ENCODE measurements around the gene HYI.
"Not testable (repeated sequence)": the region's sequence is repeated elsewhere in the genome, so short reads cannot be mapped to it uniquely, and the experiment has no call there.

Gene HYI

DNA sequence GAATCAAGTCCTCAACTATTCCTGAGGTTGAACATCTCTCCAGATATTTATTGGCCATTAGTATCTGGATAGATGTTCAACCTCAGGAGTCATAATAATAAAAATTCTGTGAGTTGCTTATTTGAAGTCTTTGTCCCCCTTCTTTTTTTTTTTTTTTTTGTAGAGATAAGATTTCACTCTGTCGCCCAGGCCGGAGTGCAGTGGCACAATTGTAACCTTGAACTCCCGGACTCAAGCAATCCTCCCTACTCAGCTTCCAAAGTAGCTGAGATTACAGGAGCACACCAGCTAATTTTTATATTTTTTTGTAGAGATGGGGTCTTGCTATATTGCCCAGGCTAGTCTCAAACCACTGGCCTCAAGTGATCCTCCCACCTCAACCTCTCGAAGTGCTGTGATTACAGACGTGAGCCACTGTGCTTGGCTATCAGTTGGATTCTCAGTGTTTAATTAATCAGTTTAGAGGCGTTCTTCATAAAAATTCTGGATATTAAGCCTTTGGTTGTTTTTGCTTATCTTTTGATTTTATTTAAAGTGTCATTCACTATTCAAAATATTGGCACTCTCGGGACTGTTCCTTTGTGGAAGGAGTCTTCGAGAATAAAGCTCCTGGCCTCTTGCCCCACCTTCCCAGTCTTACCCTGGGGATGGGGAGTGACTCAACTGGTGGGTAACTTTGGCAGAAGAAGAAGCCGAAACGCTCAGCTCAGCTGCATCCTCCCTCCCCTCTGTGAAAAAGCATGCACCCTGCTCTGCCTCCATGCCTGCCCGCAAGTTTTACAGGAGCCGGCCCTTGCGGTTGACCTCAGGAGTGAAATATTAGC lies 11.2 kb upstream of the HYI start:
- no peak for DNase-seq (ENCODE audit: low read depth, low spot score)

DNA sequence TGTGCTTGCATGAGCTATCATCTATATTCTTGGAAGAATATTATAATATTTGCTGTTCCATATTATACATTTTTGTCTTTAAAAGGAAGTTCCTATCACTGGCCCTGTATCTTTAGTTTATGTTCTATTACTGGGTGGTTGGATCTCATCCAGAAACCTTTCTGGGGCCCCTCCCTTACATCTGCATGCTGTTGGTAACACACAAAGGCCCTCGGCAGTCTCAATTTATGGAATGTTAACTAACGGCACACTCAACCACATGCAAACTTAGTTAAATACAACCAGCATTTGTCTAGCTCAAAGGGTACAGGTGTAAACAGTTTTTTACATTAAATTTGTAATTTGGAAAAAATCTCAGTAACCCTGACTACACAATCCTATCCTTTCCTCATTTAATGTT lies 9.7 kb upstream of the HYI start:
- DNase-seq (ENCODE audit: low read depth, low spot score), result no peak

DNA sequence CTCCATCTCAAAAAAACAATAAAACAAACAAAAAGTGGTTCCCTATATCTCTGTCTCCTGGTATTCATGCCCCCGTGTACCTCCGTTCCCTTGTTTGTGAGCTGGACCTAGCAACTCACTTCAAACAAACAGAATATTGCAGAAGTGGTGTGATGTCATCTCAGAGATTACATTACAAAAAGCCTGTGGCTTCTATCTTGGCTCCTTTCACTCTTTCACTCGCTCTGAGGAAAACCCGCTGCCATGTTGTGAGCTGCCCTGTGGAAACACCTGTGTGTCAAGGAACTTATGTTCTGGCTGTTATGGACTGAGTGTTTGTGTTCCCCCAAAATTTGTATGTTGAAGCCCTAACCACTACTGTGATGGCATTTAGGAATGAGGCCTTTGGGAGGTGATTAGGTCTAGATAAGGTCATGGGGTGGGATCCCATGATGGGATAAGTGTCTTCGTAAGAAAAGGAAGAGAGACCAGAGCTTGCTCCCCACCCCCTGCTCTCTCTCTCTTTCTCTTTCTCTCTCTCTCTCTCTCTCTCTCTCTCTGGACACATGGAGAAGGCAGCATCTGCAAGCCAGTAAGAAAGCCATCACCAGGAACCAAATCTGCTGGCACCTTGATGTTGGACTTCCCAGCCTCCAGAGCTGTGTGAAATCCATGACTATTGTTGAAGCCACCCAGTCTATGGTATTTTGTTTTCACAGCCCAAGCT lies 7.4 kb upstream of the HYI start:
- DNase-seq (ENCODE audit: low read depth, low spot score), result no peak

DNA sequence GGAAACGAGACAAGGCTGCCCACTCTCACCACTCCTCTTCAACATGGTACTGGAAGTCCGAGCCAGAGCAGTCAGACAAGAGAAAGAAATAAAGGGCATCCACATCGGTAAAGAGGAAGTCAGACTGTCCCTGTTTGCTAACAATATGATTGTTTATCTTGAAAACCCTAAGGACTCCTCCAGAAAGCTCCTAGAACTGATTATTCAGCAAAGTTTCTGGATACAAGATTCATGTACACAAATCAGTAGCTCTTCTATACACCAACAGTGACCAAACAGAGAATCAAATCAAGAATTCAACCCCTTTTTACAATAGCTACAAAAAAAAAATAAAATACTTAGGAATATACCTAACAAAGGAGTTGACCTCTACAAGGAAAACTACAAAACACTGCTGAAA lies 4.6 kb upstream of the HYI start:
- DNase-seq (ENCODE audit: low read depth, low spot score), result not testable (repeated sequence)

DNA sequence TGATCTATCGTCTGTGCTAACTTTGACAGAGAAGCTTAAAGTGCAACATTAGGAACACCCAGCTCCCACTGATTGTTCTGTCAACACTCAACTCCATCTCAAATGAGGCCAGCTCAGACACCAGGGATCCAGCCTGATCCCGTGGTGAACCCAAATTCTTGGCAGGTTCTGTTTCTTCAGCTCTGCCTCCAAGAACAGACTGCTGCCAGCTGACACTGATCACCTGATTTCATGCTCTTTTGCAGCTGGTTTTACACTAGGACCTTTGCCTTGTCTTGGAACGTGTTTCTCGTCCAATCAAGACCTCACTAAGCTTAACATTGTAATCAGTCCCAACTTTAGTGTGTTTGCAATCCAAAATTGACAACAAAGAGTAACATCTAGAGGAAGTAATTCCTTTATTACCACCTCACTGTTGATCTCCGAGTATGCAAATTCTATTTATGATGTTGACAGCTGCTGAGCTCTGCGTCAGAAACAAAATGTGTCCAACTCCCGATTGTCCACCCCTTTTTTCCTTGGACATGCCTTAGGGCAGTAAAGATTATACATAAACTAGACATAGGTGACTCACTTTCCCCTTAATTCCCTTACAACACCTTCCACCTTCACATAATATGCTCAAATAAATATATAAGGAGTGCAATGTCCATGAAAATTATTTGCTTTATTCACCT lies 1.6 kb upstream of the HYI start:
- no peak for DNase-seq (ENCODE audit: low read depth, low spot score)

DNA sequence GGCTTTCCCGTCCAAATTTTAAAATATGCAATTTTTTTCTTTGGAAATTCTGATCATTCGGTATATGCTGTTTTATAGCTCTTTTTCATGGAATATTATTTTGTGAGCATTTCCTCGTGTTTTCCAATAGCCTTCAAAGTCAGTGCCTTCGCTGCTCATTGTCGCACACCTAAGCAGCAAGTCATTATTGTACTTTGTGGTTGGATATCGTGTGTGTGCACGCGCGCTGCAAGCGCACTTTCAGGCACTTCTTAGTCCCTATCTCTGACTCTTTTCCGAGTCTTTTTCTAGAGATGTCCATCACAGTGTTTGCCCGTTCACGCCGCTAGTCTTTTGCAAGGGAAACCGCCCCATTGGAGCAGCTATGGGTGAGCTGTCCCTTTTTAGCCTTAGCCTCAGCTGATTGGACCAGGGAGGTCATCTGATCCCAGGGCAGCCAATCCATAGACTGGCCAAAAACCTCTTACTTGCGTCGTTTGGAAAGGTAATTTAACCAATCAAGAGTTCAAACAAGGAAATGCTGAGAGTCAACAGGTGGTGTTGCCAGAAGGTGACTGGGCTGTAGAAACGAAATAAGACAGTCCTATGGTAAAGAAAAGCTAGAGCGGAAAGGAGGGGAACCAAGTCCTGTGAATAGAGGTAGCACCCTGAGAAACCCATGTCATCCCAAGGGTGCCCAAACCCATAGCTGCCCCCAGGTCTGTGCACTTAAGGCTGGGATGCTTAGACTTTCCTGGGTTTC lies 710 bp upstream of the HYI start:
- peak; percentile 14 for DNase-seq (ENCODE audit: low read depth, low spot score)

DNA sequence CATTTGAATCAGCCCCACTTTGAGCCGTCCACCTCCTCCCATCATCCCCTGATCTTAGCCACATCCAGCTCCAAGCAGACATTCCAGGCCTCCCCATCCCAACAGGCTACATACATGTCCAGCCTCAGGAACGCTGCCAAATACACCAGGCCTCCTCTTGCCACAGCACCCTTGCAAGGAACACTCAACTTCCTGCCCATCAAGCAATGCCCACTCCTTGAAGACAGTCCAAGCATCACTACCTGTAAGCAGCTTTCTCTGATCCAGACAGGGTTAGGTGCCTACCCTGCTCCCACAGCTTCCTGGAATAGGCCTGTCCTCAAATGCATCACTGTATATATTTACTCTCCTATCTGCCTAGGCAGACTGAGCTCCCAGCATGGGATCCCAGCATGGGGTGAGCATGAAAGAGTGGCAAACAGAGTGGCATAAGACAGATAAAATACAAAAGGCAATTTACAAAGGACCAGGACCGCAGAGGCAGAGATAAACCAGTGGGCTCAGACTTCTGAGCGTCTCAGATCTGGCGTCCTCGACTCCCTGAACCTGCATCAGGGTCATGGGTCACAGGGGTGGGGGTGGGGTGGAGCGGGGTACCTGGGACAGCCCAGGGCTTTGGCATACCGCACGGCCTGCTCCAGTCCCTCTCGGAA lies 816 bp downstream of the HYI start:
- DNase-seq (ENCODE audit: low read depth, low spot score), result no peak

DNA sequence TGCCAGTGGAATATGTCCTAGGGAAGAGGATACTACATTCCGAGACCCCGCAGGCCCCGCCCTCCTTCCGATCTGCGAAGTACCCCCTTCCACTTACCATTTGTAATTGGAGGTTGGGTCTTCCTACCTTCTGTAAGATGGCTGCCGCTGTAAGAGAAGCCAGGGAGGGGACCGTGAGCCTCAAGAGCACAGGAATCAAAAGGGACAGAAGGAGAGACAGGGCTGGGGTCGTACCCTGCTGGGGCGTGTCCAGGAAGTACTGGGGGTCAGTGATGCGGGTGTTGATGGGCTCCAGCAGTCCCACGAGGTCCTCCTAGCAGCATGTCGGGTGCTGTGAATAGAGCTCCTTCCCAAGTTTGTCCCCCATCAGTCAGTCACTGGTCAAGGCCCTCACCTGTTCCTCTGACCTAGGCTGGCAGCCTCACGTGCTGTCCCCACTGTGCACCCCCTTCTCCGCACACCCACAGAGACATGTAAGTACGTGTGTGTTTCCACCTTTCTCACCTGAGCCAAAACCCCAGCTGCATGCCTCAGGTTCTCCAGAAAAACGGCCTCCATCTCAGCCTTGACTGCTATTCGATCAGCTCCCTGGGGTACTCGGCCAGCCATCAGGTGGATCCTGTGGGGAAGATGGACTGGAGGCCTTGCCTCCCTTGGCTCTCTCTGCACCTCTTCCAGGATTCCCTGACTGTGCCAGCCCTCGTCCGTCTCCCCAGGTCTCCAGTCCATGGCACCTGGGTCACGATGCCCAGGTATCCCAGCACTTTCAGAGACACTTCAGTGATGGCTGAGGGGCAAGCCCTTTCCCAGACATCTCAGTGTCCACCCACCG lies 1.8 kb downstream of the HYI start:
- no peak for DNase-seq (ENCODE audit: low read depth, low spot score)

DNA sequence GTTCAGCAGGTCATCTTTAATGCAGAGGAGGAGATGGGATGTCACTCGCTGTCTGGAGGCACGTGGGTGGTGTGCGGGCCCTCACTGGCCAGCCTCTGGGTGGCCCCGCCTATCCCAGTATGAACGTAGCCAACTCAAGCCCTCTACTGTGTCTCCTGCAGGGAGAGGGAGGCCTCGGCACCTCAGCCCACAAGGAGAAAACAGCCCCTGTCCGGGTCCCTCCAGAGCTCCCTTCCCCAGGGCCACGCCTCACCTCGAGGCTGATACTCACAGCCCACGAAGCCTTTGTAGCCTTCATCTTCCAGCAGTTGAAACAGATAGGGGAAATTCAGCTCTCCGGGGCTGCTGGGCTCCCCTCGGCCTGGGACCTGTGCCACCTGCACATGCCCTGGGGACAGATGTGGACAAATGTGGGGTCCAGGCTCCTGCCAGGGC lies 2.6 kb downstream of the HYI start:
- DNase-seq (ENCODE audit: low read depth, low spot score), result no peak

DNA sequence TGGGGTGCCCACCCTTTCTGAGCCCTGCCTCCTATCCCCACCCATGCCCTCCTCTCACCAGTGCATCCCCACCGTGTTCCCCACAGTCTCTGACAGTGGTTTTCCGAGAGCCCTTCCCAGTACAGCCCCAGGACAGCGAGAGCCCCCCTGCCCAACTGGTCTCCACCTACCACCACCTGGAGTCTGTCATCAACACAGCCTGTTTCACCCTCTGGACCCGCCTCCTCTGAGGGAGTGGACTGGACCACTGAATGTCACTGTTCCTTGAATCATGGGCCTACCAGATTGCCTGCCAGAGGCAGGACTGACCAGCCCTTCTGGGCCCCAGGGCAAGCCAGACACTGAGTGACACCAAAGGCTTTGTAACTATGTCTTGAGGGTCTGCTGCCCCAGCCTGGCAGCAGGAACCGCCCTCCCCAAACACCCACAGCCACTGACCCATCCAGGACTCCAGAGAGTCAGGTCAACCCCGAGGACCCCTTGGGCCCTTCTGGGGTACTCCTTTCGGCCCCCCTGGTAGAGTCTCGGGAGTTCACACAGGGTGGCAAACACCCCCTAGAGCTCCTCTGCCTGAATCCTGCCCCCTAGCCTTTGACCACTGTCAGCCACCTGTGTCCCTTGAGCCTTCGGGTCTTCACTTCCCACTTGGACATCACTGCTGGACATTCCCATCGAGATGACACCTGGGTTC lies 3.3 kb downstream of the HYI start:
- DNase-seq (ENCODE audit: low read depth, low spot score), result no peak

DNA sequence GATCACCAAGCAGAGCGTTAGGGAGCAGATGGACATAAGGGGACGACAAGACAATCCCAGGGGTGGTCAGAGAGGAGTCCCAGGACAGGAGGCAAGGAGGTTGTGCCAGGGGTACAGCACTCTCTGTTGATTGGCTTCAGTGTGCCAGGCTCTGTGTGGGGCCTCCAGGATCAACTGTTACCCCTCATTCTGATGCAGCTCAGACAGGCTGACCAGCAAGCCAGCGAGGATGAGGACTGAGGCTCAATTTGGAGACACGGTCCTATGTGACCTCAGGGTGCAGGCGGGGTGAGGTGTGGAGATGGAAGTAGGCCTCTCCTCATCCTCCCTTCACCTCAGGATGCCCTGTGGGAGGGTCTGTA lies 4.0 kb downstream of the HYI start:
- no peak for DNase-seq (ENCODE audit: low read depth, low spot score)

DNA sequence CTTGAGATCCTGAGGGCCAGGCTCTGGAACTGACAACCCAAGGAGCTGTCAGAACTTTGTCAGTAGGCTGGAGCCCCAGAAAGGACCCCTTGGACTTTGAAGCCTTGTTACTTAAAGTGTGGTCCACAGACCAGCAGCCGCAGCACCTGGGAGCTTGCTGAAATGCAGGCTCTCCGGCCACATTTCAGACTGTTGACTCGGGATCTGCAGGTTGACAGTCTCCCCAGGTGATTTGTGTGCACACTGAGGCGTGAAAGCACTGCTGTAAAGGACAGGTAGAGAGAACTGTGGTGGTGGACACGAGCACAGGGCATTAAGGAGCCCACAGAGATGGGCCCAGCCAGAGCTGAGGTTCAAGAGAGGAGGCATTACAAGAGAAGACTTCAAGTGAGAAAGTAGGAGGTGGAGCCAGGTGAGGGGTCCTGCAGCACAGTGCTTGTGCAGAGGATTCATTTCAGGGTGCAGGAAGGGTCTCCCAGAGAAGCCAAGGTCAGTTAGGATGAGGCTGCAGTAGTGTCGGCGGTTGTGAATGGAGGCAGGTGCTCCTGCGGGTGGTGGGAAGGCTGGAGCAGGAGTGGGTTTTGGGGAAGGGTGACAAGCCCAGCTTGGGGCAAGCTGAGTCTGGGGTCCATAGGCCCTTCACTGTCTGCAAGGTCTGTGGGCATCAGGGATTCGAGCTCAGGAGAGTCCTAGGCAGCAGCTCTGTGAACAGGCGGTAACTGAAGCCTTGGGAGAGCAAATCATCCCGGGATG lies 4.6 kb downstream of the HYI start:
- no peak for DNase-seq (ENCODE audit: low read depth, low spot score)

DNA sequence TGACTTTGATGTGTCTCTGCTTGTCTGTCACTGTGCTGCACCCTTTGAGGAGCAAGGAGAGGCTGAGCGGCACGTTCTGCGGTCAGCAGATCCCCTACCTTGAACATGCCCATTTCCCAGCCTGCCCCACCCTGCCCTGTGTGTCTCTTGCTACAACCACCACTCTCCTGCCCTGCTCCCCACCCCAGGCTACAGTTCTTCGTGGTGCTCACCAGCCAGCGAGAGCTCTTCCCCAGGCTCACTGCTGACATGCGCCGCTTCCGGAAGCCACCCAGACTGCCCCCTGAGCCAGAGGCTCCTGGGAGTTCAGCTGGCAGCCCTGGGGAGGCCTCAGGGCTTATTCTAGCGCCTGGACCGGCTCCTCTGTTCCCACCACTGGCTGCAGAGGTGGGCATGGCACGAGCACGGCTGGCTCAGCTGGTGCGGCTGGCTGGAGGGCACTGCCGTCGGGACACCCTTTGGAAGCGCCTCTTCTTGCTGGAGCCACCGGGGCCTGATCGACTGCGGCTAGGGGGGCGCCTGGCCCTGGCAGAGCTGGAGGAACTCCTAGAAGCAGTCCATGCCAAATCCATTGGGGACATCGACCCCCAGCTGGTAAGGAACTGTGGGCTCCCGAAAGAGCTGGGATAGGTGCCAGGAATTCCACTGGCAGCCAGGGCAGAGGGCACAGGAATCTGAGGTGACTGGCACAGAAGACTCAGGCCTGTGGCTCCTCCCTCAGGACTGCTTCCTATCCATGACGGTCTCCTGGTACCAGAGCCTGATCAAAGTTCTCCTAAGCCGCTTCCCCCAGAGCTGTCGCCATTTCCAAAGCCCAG lies 5.6 kb downstream of the HYI start:
- DNase-seq (ENCODE audit: low read depth, low spot score), result no peak

DNA sequence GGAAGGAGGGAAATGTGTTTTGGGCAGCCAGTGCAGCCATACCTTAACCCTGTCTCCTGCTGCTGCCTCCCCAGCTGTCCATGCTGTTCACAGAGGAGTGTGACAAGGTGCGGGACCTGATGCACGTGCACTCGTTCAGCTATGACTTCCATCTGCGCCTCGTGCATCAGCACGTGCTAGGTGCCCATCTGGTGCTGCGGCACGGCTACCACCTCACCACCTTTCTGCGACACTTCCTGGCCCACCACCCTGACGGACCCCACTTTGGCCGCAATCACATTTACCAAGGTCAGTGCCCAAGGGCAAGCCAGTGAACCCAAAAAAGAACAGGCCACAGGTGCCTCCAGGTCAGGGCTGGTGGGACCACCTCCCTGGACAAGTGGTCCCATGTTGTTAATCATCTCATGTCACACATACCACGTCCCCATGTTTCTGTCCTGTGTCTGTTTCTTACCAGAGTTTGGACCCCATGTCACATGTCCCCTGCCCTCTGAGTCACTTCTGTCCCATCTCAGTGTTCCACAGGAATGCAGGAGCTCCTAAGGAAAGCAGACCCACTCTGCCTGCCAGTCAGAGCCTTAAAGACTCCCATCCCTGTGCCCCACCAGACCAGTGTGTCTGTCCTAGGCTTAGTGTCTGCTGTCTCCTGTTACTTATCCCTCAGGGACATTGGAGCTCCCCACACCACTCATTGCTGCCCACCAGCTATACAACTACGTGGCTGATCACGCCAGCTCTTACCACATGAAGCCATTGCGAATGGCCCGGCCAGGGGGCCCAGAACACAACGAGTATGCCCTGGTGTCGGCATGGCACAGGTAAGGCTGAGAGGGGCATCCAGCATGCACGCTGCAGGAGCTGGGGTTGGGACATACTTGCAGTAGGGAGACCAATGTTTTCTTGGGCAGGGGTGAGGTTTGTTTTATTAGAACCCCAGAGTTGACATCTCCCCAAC lies 6.6 kb downstream of the HYI start:
- DNase-seq (ENCODE audit: low read depth, low spot score), result no peak

DNA sequence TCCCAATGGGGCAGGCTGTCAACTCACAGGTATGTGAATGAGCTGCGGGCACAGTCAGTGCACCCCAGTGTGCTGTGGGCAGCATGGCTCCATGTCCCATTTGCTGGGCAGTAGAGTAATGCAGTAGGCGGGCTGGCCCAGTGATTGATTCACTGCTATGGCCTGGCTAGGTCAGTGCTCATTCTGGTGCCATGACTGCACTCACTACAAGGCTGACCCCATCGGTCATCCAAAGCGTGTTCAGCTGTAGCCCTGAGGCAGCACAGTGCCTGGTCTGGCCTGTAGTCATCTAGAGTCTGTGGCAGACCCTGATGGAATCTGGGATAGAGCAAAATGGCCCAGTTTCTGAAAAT lies 7.4 kb downstream of the HYI start:
- no peak for DNase-seq (ENCODE audit: low read depth, low spot score)

DNA sequence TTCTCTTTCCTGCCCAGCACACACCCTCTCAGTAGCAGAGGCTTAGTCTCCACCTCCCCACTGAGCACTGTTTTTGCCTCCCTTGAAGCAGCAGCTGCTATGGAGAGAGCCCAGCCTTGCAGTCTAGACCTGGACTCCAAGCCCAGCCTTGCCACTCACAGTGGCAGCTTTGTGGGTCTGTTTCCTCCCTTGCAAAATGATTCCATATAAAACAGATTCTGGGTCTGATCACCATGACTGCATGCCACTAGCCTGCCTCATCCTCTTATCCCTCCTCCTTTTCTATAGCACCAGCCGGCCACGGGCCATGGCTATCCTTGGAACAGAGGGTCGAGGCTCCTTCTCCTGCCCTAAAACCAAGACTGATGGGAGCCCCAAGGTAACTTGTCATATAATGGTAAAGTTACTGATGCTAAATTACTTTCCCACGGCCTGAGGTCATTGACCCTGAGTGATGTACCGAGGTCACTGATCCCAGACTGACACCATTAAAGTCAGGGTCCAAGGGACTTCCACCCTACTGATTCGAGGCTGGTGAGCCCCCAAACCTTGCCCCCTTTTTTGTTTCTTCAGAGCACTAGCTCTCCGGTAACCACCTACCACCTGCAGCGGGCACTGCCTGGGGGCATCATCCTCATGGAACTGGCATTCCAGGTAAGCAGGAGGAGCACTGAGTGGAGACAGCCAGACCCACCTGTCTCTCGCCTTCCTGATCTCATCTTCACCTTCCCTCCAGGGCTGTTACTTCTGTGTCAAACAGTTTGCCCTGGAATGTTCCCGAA lies 7.9 kb downstream of the HYI start:
- no peak for DNase-seq (ENCODE audit: low read depth, low spot score)

DNA sequence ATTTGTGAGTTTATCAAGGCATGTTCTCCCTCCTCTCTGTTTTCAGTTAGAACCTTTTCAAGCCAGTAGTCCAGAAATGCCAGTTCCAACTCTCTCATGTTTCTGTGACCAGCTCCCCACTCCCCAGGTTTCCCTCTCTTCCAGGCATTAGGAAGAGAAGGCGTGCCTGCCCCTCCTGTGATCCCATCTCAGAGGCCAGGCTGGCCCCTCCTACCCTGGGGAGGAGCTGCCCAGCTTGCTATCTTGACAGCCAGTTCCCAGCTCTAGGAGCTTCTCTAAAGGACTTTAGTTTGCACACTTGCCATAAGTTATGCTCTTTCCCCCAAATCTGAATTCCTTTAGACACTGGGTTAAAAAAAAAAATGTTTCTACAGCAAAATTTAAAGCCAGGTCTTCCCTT lies 8.9 kb downstream of the HYI start:
- no peak for DNase-seq (ENCODE audit: low read depth, low spot score)

All from activated naive CD8-positive, alpha-beta T cell treated with anti-CD3 and anti-CD28 coated beads, Interleukin-2, amount 50 U/mL, for 16 hours (primary cell).